DMS 273 treated with DMSO at 0.1 percent for 48 hours (cell line): ENCODE results near the gene TTC34.

Experiments used
- DNase-seq: peaks from one replicate; lab custom pipeline; 2025; lab: John Stamatoyannopoulos, UW

TTC34 gene

GRCh38 chr1:2641381-2642130 is 159.9 kb downstream of the TTC34 start:
- DNase-seq: no peak

GRCh38 chr1:2640626-2641025 is 160.9 kb downstream of the TTC34 start:
- no peak for DNase-seq

- DNase-seq: no peak
These were observed 161.6 kb downstream of the TTC34 start for GRCh38 chr1:2639607-2640521.

GRCh38 chr1:2639203-2639602 is 162.3 kb downstream of the TTC34 start:
- DNase-seq: no peak

- no peak for DNase-seq
These were observed 162.9 kb downstream of the TTC34 start for GRCh38 chr1:2638466-2639115.

GRCh38 chr1:2637442-2638145 is 163.9 kb downstream of the TTC34 start:
- no peak for DNase-seq

- no peak for DNase-seq
These were observed 164.8 kb downstream of the TTC34 start for GRCh38 chr1:2636733-2637132.

- no peak for DNase-seq
These were observed 166.0 kb downstream of the TTC34 start for GRCh38 chr1:2635361-2636010.

- DNase-seq: no peak
These were observed 167.5 kb downstream of the TTC34 start for GRCh38 chr1:2633936-2634491.

- no peak for DNase-seq
These were observed 168.0 kb downstream of the TTC34 start for GRCh38 chr1:2633366-2633935.

GRCh38 chr1:2632561-2633361 is 168.7 kb downstream of the TTC34 start, which contains the start of gene MMEL1:
TSS of gene MMEL1 (minus strand) at chr1:2633016. CDS start at chr1:2629484, 3,532 bp downstream.
- DNase-seq: no peak

- DNase-seq: no peak
These were observed 169.5 kb downstream of the TTC34 start for GRCh38 chr1:2632051-2632430.

- DNase-seq: no peak
These were observed 170.1 kb downstream of the TTC34 start for GRCh38 chr1:2631136-2632050.

- no peak for DNase-seq
These were observed 170.9 kb downstream of the TTC34 start for GRCh38 chr1:2630498-2631135.

- DNase-seq: no peak
These were observed 171.6 kb downstream of the TTC34 start for GRCh38 chr1:2629627-2630497.

GRCh38 chr1:2628933-2629626 is 172.4 kb downstream of the TTC34 start:
- no peak for DNase-seq
